H9 (cell line): ENCODE data around the gene AMDHD2. TPM values are rescaled to one million over a fixed set of nuclear protein-coding genes. Genes with fewer than 3 reads are reported as not detected.
"Not testable (repeated sequence)": the region's sequence is repeated elsewhere in the genome, so short reads cannot be mapped to it uniquely, and the experiment has no call there.

ENCODE experiments used
- DNase-seq: peaks from one replicate; pipeline ENCODE4 v3.0.0-alpha.2; 2017
- H2AFZ ChIP-seq: one replicate; pipeline ENCODE4 v1.6.1; 2013; ENCODE audit warnings: mild to moderate bottlenecking, low read length, control low read depth, moderate library complexity
- H2AK5ac ChIP-seq: 2 replicates; pipeline ENCODE4 v1.6.1; 2013; ENCODE audit warnings: low read length, control low read depth, mixed read lengths; ENCODE audit not compliant: insufficient read length
- H2BK120ac ChIP-seq: one replicate; pipeline ENCODE4 v1.6.1; 2013; ENCODE audit warnings: low read depth, mild to moderate bottlenecking, low read length, control low read depth, inconsistent platforms; ENCODE audit not compliant: poor library complexity, severe bottlenecking
- H2BK12ac ChIP-seq: 2 replicates; pipeline ENCODE4 v1.6.1; 2013; ENCODE audit warnings: low read length, control low read depth, mixed read lengths, low read depth; ENCODE audit not compliant: insufficient read length
- H2BK15ac ChIP-seq: 2 replicates; pipeline ENCODE4 v1.6.1; 2013; ENCODE audit warnings: low read depth, low read length, control low read depth
- H2BK20ac ChIP-seq: one replicate; pipeline ENCODE4 v1.6.1; 2013; ENCODE audit warnings: low read depth, mild to moderate bottlenecking, low read length, control low read depth, inconsistent platforms; ENCODE audit not compliant: poor library complexity, severe bottlenecking
- H2BK5ac ChIP-seq: 2 replicates; pipeline ENCODE4 v1.6.1; 2013; ENCODE audit warnings: low read length, control low read depth, mixed read lengths; ENCODE audit not compliant: insufficient read length
- H3K14ac ChIP-seq: 2 replicates; pipeline ENCODE4 v1.6.1; 2013; ENCODE audit warnings: low read length, control low read depth; ENCODE audit not compliant: insufficient read depth
- H3K18ac ChIP-seq: 2 replicates; pipeline ENCODE4 v1.6.1; 2013; ENCODE audit warnings: low read depth, mild to moderate bottlenecking, mixed read lengths, low read length, control low read depth; ENCODE audit not compliant: insufficient read length
- H3K23ac ChIP-seq: 2 replicates; pipeline ENCODE4 v1.6.1; 2013; ENCODE audit warnings: low read length, control low read depth, mixed read lengths, low read depth; ENCODE audit not compliant: insufficient read length
- H3K23me2 ChIP-seq: 2 replicates; pipeline ENCODE4 v1.6.1; 2013; ENCODE audit warnings: low read depth, mild to moderate bottlenecking, mixed read lengths, low read length, control low read depth; ENCODE audit not compliant: insufficient read length, poor library complexity, severe bottlenecking
- H3K27ac ChIP-seq: 2 replicates; pipeline ENCODE4 v1.5.1; 2013; ENCODE audit warnings: low read length, control low read depth, mixed read lengths, low read depth; ENCODE audit not compliant: insufficient read length
- H3K27me3 ChIP-seq: 2 replicates; pipeline ENCODE4 v1.6.1; 2013; ENCODE audit warnings: low read length, control low read depth, inconsistent platforms; ENCODE audit not compliant: insufficient read depth
- H3K4ac ChIP-seq: 2 replicates; pipeline ENCODE4 v1.6.1; 2013; ENCODE audit warnings: low read depth, mild to moderate bottlenecking, control low read depth, inconsistent platforms, low read length, moderate library complexity
- H3K4me1 ChIP-seq: 2 replicates; pipeline ENCODE4 v1.6.1; 2013; ENCODE audit warnings: low read length, control low read depth, inconsistent platforms; ENCODE audit not compliant: insufficient read depth
- H3K4me2 ChIP-seq: 2 replicates; pipeline ENCODE4 v1.6.1; 2013; ENCODE audit warnings: low read length, control low read depth, mixed read lengths; ENCODE audit not compliant: insufficient read length, insufficient read depth
- H3K56ac ChIP-seq: 2 replicates; pipeline ENCODE4 v1.6.1; 2013; ENCODE audit warnings: low read depth, mild to moderate bottlenecking, mixed read lengths, low read length, control low read depth; ENCODE audit not compliant: insufficient read length
- H3K79me1 ChIP-seq: 2 replicates; pipeline ENCODE4 v1.6.1; 2013; ENCODE audit warnings: low read depth, mild to moderate bottlenecking, moderate library complexity, low read length, control low read depth, inconsistent platforms; ENCODE audit not compliant: insufficient read depth, poor library complexity, severe bottlenecking
- H3K79me2 ChIP-seq: 2 replicates; pipeline ENCODE4 v1.6.1; 2013; ENCODE audit warnings: low read length, control low read depth, inconsistent platforms; ENCODE audit not compliant: insufficient read depth
- H3K9ac ChIP-seq: 2 replicates; pipeline ENCODE4 v1.6.1; 2013; ENCODE audit warnings: low read length, control low read depth, mixed read lengths; ENCODE audit not compliant: insufficient read length; ENCODE audit errors: extremely low read depth
- H3K9me3 ChIP-seq: one replicate; pipeline ENCODE4 v1.6.1; 2013; ENCODE audit warnings: low read depth, low read length, inconsistent platforms; ENCODE audit not compliant: control insufficient read depth
- H3T11ph ChIP-seq: one replicate; pipeline ENCODE4 v1.6.1; 2013; ENCODE audit warnings: mild to moderate bottlenecking, low read length, control low read depth, inconsistent platforms
- H4K20me1 ChIP-seq: one replicate; pipeline ENCODE4 v1.6.1; 2013; ENCODE audit not compliant: control insufficient read depth, insufficient read length, insufficient read depth
- H4K5ac ChIP-seq: 2 replicates; pipeline ENCODE4 v1.6.1; 2013; ENCODE audit warnings: low read depth, mild to moderate bottlenecking, mixed read lengths, low read length, control low read depth; ENCODE audit not compliant: insufficient read length
- H4K8ac ChIP-seq: replicated peaks from 2 replicates; pipeline ENCODE4 v1.6.1; 2013; ENCODE audit warnings: low read length, control low read depth, mixed read lengths, low read depth; ENCODE audit not compliant: insufficient read length
- H4K91ac ChIP-seq: 2 replicates; pipeline ENCODE4 v1.6.1; 2013; ENCODE audit warnings: low read depth, mild to moderate bottlenecking, moderate library complexity, mixed read lengths, low read length, control low read depth; ENCODE audit not compliant: insufficient read length
- H3K27ac Mint-ChIP-seq, 3 experiments: 2 replicates in 2 of 3; 3 replicates in 1 of 3; pipeline ENCODE4 v1.8.0; 2020 to 2021; ENCODE audit warnings: mixed read lengths in 3 of 3, mild to moderate bottlenecking in 1 of 3, moderate library complexity in 1 of 3
- H3K27me3 Mint-ChIP-seq: 2 replicates; pipeline ENCODE4 v1.8.0; 2021; ENCODE audit warnings: low read depth, mild to moderate bottlenecking, moderate library complexity, mixed read lengths
- H3K36me3 Mint-ChIP-seq, 3 experiments: 2 replicates in 2 of 3; 3 replicates in 1 of 3; pipeline ENCODE4 v1.8.0; 2020 to 2021; ENCODE audit warnings: low read depth in 3 of 3, mixed read lengths in 3 of 3; ENCODE audit not compliant: insufficient read depth in 1 of 3
- H3K4me1 Mint-ChIP-seq, 2 experiments: 2 replicates each; pipeline ENCODE4 v1.8.0; 2020; ENCODE audit warnings: mixed read lengths in 2 of 2
- H3K4me3 Mint-ChIP-seq, 2 experiments: 2 replicates in 1 of 2; 3 replicates in 1 of 2; pipeline ENCODE4 v1.8.0; 2020 to 2021; ENCODE audit warnings: mild to moderate bottlenecking in 2 of 2, mixed read lengths in 2 of 2, moderate library complexity in 1 of 2
- H3K9me3 Mint-ChIP-seq, 2 experiments: 2 replicates in 1 of 2; 3 replicates in 1 of 2; pipeline ENCODE4 v1.8.0; 2020; ENCODE audit warnings: mild to moderate bottlenecking in 2 of 2, mixed read lengths in 2 of 2, moderate library complexity in 1 of 2
- WGBS: extraction: QIAGEN DNeasy Blood & Tissue Kit; methylation state at CpG from one replicate; pipeline ENCODE4 v1.1.7; 2013; ENCODE audit warnings: missing lambda C conversion rate, low lambda C conversion rate, mixed read lengths; ENCODE audit not compliant: insufficient read length; ENCODE audit errors: extremely low coverage; 5-methylcytosine and 5-hydroxymethylcytosine counted together
- total RNA-seq: library from RNA; stranded (reverse); gene quantifications from 2 replicates; pipeline ENCODE4 v1.2.1, GENCODE V29; 2021
- TF ChIP-seq, protein P1 (sequence below): fragments of 200-600 bp; sonication (generic); conservative IDR thresholded peaks from 3 replicates; pipeline ENCODE4 v1.8.0; 2021; ENCODE audit warnings: antibody characterized with exemption, mild to moderate bottlenecking

AMDHD2 gene
- total RNA-seq, 1 experiment from 2014 or later, result 61.5 TPM

DNA sequence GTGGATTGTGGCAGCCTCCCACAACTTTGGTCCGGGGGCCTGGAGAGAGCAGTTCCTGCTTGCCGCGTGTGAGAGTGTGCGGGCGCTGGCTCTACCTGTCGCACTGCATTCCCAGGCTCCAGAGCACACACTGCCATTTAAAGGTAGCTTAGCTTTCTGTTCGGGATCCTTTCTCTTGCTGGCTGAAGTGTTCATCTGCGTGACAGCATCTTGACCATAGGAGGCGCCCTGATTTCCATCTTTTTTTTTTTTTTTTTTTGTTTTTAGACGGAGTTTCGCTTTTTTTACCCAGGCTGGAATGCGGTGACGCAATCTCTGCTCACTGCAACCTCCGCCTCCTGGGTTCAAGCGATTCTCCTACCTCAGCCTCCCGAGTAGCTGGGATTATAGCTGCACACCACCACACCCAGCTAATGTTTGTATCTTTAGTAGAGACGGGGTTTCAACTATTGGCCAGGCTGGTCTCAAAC, 31.3 kb downstream of the AMDHD2 start:
- not testable (repeated sequence) for H3K4me2 ChIP-seq

GRCh38 chr16:2554709-2555425, 34.7 kb downstream of the AMDHD2 start:
- not testable (repeated sequence) for H3K79me2 ChIP-seq, H3K27ac ChIP-seq, H3K27ac Mint-ChIP-seq, H2AFZ ChIP-seq, H2BK120ac ChIP-seq, H3K36me3 Mint-ChIP-seq, H3T11ph ChIP-seq, H3K79me1 ChIP-seq, H2BK20ac ChIP-seq, H3K18ac ChIP-seq, H3K4me3 Mint-ChIP-seq, H4K20me1 ChIP-seq, H3K27me3 ChIP-seq, DNase-seq, H3K23ac ChIP-seq, H4K5ac ChIP-seq, H2AK5ac ChIP-seq, H2BK5ac ChIP-seq, H3K9ac ChIP-seq, H3K4me1 ChIP-seq, H3K23me2 ChIP-seq, H3K14ac ChIP-seq, H3K4me1 Mint-ChIP-seq, H3K4me2 ChIP-seq, H3K56ac ChIP-seq, H3K9me3 ChIP-seq, H2BK15ac ChIP-seq, H2BK12ac ChIP-seq, H3K27me3 Mint-ChIP-seq, H3K4ac ChIP-seq, H3K9me3 Mint-ChIP-seq, H4K91ac ChIP-seq, H4K8ac ChIP-seq
- no CpG with 5 or more reads among the region's 13 CpGs for WGBS

More for the DNA sequence above, 31.3 kb downstream of the AMDHD2 start:
- H3K23ac ChIP-seq, H3K56ac ChIP-seq, H3K9ac ChIP-seq, H3T11ph ChIP-seq, H2BK5ac ChIP-seq, H3K23me2 ChIP-seq, H2BK120ac ChIP-seq, H2BK20ac ChIP-seq, H3K27me3 Mint-ChIP-seq, H3K79me1 ChIP-seq, H2AK5ac ChIP-seq, H3K4me1 ChIP-seq, H2AFZ ChIP-seq, H4K5ac ChIP-seq, H2BK15ac ChIP-seq, H3K18ac ChIP-seq, H2BK12ac ChIP-seq, H3K27ac ChIP-seq, H3K4me1 Mint-ChIP-seq, H3K4ac ChIP-seq, H4K8ac ChIP-seq, H3K27me3 ChIP-seq, H3K9me3 Mint-ChIP-seq, H3K14ac ChIP-seq, H4K20me1 ChIP-seq, H3K36me3 Mint-ChIP-seq, H3K79me2 ChIP-seq, H3K9me3 ChIP-seq, H3K4me3 Mint-ChIP-seq, H4K91ac ChIP-seq: not testable (repeated sequence)
- TF ChIP-seq, protein P1, sequence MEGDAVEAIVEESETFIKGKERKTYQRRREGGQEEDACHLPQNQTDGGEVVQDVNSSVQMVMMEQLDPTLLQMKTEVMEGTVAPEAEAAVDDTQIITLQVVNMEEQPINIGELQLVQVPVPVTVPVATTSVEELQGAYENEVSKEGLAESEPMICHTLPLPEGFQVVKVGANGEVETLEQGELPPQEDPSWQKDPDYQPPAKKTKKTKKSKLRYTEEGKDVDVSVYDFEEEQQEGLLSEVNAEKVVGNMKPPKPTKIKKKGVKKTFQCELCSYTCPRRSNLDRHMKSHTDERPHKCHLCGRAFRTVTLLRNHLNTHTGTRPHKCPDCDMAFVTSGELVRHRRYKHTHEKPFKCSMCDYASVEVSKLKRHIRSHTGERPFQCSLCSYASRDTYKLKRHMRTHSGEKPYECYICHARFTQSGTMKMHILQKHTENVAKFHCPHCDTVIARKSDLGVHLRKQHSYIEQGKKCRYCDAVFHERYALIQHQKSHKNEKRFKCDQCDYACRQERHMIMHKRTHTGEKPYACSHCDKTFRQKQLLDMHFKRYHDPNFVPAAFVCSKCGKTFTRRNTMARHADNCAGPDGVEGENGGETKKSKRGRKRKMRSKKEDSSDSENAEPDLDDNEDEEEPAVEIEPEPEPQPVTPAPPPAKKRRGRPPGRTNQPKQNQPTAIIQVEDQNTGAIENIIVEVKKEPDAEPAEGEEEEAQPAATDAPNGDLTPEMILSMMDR, result peak; percentile 59
- no CpG with 5 or more reads among the region's 17 CpGs for WGBS
- peak; percentile 62 for DNase-seq
- peak overlapping the region; percentile 31 to 86 (median 61); a peak in 3 of 7 replicates for H3K27ac Mint-ChIP-seq
